Stimulated activated CD4-positive, alpha-beta T cell treated with anti-CD3 and anti-CD28 coated beads, Interleukin-15, amount 100 ng/mL, for 24 hours (primary cell): ENCODE data around the gene CCDC179.
A peak's percentile ranks its signal among the peaks of the same experiment; 100 is the strongest.

Experiments used
- DNase-seq: peaks from one replicate; pipeline ENCODE4 v3.0.0-alpha.2; 2020

The CCDC179 gene

DNA sequence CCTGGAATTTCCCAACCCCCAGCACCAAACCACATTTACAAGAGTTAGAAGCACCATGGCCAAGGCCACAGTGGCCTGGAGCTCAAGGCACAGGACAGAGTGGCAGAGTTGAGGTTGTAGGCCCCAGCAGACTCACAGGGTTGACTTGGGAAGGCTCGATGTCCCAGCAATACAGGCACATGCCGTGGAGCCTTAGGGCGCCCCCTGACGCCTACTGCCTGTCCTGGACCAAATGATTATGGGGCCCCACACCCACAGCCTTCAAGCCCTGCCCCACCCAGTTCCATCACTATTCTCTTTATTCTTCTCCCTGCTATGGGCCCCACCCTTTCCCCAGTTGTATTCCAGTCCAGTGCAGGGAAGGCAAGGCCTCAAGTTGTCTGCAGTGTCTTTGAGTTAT lies at the start of gene CCDC179:
Gene CCDC179, minus strand, starts transcription at position 234 of the 400 bp plus-strand sequence. Its CDS starts 53 bp downstream, at position 181.
- no peak for DNase-seq

- DNase-seq, result no peak
Measured at GRCh38 chr11:22903782-22904181, 43.5 kb upstream of the CCDC179 start.

- DNase-seq, result no peak
Measured at GRCh38 chr11:22901603-22902002, 41.3 kb upstream of the CCDC179 start.

DNA sequence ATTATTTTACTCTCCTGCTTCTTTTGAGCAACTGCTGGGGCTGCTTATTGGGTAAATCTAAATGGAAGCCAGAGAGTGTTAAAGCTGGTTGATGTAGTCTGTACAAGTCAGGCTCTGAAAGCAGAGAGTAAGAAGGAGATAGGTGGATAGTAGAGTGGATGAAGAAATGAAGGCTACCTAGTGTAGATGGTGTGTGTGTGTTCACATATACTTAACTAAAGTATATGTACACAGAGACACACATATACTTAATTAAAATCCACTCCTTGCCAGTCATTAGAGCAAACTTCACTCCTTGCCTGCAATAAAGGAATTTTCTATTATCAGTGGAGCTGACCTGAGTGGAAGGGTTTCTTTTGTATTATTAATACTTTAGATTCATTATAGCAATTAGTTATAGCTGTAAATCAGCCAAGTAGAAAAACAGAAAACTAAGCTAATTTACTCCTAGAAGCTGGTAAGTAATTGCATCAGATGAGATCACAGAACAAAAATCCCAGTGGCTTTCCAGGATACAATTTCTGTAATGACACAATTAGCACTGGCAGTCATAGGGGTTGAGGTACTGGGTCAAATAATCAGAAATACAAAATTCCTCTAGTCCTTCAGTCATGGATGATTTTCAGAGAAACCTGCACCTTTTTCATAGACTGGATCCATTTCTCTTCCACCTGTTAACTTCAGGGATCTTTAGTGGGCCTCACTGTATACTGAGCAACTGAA lies 40.7 kb upstream of the CCDC179 start:
- no peak for DNase-seq

DNA sequence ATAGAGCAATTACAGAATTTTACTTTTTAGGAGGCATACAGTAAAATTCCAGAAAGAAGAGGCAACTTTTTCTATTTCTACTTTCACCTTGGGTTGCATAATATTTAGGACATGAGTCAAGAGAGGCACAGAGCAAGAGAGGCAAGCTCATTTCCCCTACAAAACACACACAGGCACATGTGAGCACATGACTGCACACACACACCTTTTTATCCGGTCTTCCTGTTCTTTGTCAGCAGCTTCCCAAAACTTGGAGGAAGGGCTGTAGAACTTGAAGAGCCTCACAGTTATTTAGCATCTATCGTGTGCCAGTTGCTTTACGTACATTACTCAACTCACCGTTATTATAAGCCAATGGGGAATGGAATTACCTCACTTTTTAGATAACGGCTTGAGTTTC lies 37.8 kb upstream of the CCDC179 start:
- no peak for DNase-seq

DNA sequence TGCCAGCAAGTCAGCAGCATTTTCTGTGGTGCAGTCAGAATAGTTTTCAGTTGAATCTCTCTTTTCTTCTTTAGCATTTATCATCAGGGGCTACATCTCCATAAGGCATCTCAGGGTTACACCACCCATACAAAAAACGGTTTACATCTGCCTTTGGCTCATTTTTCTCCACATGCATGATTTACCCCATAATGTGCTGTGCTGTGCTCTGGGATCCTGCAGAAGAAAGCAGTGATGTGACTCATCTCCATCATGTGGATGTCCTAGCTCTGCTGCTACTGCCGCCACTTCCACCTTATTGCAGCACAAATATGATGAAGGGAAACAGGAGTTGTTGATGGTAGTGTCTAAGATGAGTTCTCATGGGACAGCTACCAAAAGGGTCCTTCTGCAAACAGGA lies 30.0 kb upstream of the CCDC179 start:
- DNase-seq, result no peak

DNA sequence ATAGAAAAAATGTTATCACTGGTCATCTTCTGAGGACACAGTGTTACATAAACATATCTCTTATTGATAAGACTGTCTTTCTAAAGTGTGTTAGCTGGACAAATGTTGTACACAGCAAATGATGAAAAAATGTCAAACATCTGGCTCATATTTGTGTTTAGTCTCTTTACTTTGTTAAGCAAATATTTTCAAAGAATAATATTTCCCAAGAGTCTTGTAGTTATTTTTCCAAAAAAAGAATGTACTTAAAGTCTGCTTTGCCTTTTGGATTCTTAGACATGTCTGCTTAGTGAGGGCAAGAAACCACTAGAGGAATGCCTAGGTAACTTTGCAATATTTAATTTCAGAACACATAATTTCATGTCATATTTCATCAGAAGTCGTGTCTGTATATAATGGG lies 23.9 kb upstream of the CCDC179 start:
- no peak for DNase-seq

DNA sequence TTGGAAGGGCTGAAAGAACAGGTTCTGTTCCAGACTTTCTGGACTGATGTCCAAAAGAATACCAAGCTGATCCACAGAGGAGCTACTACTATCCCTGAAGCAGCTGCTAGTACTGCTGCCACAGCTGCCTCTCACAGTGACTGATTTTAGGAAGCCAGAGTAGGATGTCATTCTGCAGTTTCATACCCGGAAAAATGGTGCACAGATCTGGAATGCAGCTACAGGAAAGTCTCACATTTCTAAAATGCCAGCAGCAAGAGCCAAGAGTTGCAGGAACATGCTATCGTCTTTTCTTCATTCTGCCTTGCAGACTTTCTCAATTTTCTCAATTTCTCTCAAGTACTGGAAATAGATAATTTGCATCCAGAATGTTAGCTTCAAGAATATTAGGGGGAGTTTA lies 19.4 kb upstream of the CCDC179 start:
- DNase-seq, result no peak

- DNase-seq, result no peak
Measured at GRCh38 chr11:22878604-22879003, 18.3 kb upstream of the CCDC179 start.

GRCh38 chr11:22878039-22878438 lies 17.8 kb upstream of the CCDC179 start:
- DNase-seq, result no peak

GRCh38 chr11:22875869-22876473 lies 15.7 kb upstream of the CCDC179 start:
- DNase-seq, result peak; percentile 70

- DNase-seq, result no peak
Measured at GRCh38 chr11:22869325-22869724, 9.1 kb upstream of the CCDC179 start.

GRCh38 chr11:22859756-22860155 lies 518 bp downstream of the CCDC179 start:
- DNase-seq, result no peak

DNA sequence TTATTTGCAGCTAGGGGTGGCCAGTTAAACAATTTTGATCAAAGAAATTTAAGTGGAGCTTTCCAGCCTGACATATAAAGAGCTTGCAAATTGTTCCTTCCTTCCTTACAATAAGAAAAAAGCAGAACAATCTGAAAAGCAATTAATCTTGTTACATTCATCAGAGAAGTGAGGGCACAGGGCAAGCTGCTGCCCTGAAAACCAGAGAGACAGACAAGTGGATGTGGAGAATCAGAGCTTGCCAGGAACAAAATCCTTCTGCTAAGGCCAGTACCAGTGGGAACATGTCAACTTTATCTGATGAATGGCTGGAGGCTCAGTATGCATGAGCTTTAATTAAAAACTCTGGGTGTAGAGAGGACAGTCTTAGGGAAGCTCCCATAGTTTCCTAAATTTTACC lies 8.8 kb downstream of the CCDC179 start:
- no peak for DNase-seq

DNA sequence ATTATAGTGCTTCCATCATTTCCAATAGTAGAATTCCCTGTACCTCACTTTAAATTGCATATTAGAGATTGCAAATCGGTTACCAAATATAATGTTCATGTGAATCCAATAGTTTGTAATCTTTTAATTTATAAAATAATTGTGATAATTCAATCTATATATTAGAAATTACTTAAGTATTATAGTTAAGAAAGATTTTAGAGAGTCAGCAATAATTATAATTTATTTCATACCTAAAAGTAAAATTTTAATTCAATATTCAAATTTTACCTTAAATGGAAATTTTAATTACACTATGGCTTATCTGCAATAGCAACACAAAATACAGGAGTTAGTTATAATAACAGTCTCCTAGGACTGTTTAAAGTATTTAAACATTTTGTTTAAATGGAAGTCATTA lies 13.5 kb downstream of the CCDC179 start:
- DNase-seq, result no peak

DNA sequence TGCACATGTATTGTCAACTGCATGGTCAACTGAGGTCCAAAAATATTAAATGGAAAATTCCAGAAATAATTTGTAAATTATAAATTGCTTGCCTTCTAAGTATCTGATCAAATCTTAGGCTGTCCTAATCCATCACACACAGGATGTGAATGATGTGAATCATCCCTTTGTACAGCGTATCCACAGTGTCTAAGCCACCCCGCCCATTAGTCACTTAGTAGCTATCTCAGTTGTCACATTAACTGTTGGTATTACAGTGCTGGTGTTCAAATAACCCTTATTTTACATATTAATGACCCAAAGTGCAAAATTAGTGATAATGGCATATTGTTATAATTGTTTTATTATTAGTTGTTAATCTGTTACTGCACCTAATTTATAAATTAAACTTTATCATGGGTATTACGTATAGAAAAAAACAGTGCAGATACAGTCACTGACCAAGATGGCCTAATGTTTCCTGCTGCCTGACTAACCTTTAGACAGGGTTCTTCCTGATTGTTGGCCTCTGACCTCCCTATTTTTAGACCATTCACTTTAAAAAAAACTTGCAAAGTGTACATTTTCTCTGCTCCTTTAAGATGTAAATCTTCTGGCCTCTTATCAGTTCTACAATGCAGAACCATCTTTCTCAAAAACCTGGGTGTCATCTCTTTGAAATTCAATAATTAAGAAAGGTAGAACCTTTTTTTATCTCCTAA lies 27.8 kb downstream of the CCDC179 start:
- no peak for DNase-seq

- DNase-seq, result no peak
Measured at GRCh38 chr11:22830082-22830414, 30.2 kb downstream of the CCDC179 start.

GRCh38 chr11:22829231-22830081 lies 30.8 kb downstream of the CCDC179 start, which contains the start of gene SVIP:
SVIP (minus strand) TSS chr11:22829801; CDS start chr11:22829748, 53 bp downstream.
- DNase-seq, result peak; percentile 95

GRCh38 chr11:22828373-22828772 lies 31.9 kb downstream of the CCDC179 start:
- DNase-seq, result no peak

GRCh38 chr11:22822203-22822602 lies 38.1 kb downstream of the CCDC179 start:
- DNase-seq, result no peak

GRCh38 chr11:22809893-22810292 lies 50.4 kb downstream of the CCDC179 start:
- no peak for DNase-seq

- DNase-seq, result no peak
Measured at GRCh38 chr11:22808571-22809197, 51.6 kb downstream of the CCDC179 start.
